ENCODE data around the gene SORCS1. TPM values are rescaled to one million over a fixed set of nuclear protein-coding genes. Genes with fewer than 3 reads are reported as not detected.

The SORCS1 gene
- total and polyA plus RNA-seq, 2 donors (not counting 1 experiment from before 2014, with no cell fraction given): under 0.01 to 0.01 TPM

- H3K4me1 ChIP-seq (ENCODE audit: control insufficient read depth, extremely low read depth, insufficient read depth, low read length): no peaks in the 10 kb centered on the region
- no peak overlapping the region for H3K4me2 ChIP-seq (ENCODE audit: extremely low read depth, insufficient read depth, low read length)
Measured at GRCh38 chr10:106825576-106826364, 338.7 kb downstream of the SORCS1 start.

GRCh38 chr10:106820579-106820978 is 343.9 kb downstream of the SORCS1 start:
- H4K20me1 ChIP-seq (ENCODE audit: control insufficient read depth, extremely low read depth, insufficient read depth, low read length): no peaks in the 10 kb centered on the region
- no peak overlapping the region for H3K27ac ChIP-seq (ENCODE audit: insufficient read depth, low read length)
- H3K4me3 ChIP-seq (replicated peaks in 1 of 4; ENCODE audit: control extremely low read depth in 1 of 4, insufficient read depth in 1 of 4, low read depth in 3 of 4, low read length in 4 of 4): no peak overlapping the region
- H3K9ac ChIP-seq (ENCODE audit: insufficient read depth, low read length): no peak overlapping the region
- H3K27me3 ChIP-seq (ENCODE audit: control insufficient read depth, insufficient read depth, low read length): no peaks in the 10 kb centered on the region
- H2AFZ ChIP-seq (ENCODE audit: low read length): no peak overlapping the region
- no peaks in the 10 kb centered on the region for H3K9me3 ChIP-seq (ENCODE audit: control insufficient read depth, insufficient read depth, low read depth, low read length)
- no peak overlapping the region for H3K4me2 ChIP-seq (ENCODE audit: extremely low read depth, insufficient read depth, low read length)
- DNase-seq (ENCODE audit: low read depth in 2 of 2): no peak
- H3K79me2 ChIP-seq (ENCODE audit: control insufficient read depth, insufficient read depth, low read length): no peaks in the 10 kb centered on the region
- TF ChIP-seq, protein P1, sequence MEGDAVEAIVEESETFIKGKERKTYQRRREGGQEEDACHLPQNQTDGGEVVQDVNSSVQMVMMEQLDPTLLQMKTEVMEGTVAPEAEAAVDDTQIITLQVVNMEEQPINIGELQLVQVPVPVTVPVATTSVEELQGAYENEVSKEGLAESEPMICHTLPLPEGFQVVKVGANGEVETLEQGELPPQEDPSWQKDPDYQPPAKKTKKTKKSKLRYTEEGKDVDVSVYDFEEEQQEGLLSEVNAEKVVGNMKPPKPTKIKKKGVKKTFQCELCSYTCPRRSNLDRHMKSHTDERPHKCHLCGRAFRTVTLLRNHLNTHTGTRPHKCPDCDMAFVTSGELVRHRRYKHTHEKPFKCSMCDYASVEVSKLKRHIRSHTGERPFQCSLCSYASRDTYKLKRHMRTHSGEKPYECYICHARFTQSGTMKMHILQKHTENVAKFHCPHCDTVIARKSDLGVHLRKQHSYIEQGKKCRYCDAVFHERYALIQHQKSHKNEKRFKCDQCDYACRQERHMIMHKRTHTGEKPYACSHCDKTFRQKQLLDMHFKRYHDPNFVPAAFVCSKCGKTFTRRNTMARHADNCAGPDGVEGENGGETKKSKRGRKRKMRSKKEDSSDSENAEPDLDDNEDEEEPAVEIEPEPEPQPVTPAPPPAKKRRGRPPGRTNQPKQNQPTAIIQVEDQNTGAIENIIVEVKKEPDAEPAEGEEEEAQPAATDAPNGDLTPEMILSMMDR (conservative IDR thresholded peaks at IDR 0.05 in 1 of 2, IDR thresholded peaks at IDR 0.05 in 1 of 2; ENCODE audit: low read depth in 1 of 2, low read length in 2 of 2): no peak
- no peak for TF ChIP-seq EZH2 (IDR thresholded peaks at IDR 0.05; ENCODE audit: low read length, missing control alignments)
- H3K36me3 ChIP-seq (ENCODE audit: control insufficient read depth, insufficient read depth, low read length): no peaks in the 10 kb centered on the region
- no peaks in the 10 kb centered on the region for H3K4me1 ChIP-seq (ENCODE audit: control insufficient read depth, extremely low read depth, insufficient read depth, low read length)

More at GRCh38 chr10:106825576-106826364, 338.7 kb downstream of the SORCS1 start:
- Histone ChIP-seq H2AFZ (ENCODE audit: low read length) (no peak overlapping the region), H3K27me3 (ENCODE audit: control insufficient read depth, insufficient read depth, low read length) (no peaks in the 10 kb centered on the region), H3K9ac (ENCODE audit: insufficient read depth, low read length) (no peak overlapping the region), H3K36me3 (ENCODE audit: control insufficient read depth, insufficient read depth, low read length) (no peaks in the 10 kb centered on the region), H4K20me1 (ENCODE audit: control insufficient read depth, extremely low read depth, insufficient read depth, low read length) (no peaks in the 10 kb centered on the region), H3K4me3 (replicated peaks in 1 of 4; ENCODE audit: control extremely low read depth in 1 of 4, insufficient read depth in 1 of 4, low read depth in 3 of 4, low read length in 4 of 4) (no peak overlapping the region), H3K9me3 (ENCODE audit: control insufficient read depth, insufficient read depth, low read depth, low read length) (no peaks in the 10 kb centered on the region), H3K27ac (ENCODE audit: insufficient read depth, low read length) (no peak overlapping the region), H3K79me2 (ENCODE audit: control insufficient read depth, insufficient read depth, low read length) (no peaks in the 10 kb centered on the region)
- no peak for DNase-seq (ENCODE audit: low read depth in 2 of 2)
- TF ChIP-seq EZH2 (IDR thresholded peaks at IDR 0.05; ENCODE audit: low read length, missing control alignments): no peak
- TF ChIP-seq, protein P1 (conservative IDR thresholded peaks at IDR 0.05 in 1 of 2, IDR thresholded peaks at IDR 0.05 in 1 of 2; ENCODE audit: low read depth in 1 of 2, low read length in 2 of 2): no peak

- H3K9me3 ChIP-seq (ENCODE audit: control insufficient read depth, insufficient read depth, low read depth, low read length): no peaks in the 10 kb centered on the region
- H3K9ac ChIP-seq (ENCODE audit: insufficient read depth, low read length): no peak overlapping the region
- TF ChIP-seq, protein P1 (conservative IDR thresholded peaks at IDR 0.05 in 1 of 2, IDR thresholded peaks at IDR 0.05 in 1 of 2; ENCODE audit: low read depth in 1 of 2, low read length in 2 of 2): no peak
- no peak for TF ChIP-seq EZH2 (IDR thresholded peaks at IDR 0.05; ENCODE audit: low read length, missing control alignments)
- H3K27ac ChIP-seq (ENCODE audit: insufficient read depth, low read length): no peak overlapping the region
- no peak overlapping the region for H3K4me3 ChIP-seq (replicated peaks in 1 of 4; ENCODE audit: control extremely low read depth in 1 of 4, insufficient read depth in 1 of 4, low read depth in 3 of 4, low read length in 4 of 4)
- no peaks in the 10 kb centered on the region for H3K4me1 ChIP-seq (ENCODE audit: control insufficient read depth, extremely low read depth, insufficient read depth, low read length)
- H3K36me3 ChIP-seq (ENCODE audit: control insufficient read depth, insufficient read depth, low read length): no peaks in the 10 kb centered on the region
- no peak for DNase-seq (ENCODE audit: low read depth in 2 of 2)
- no peaks in the 10 kb centered on the region for H4K20me1 ChIP-seq (ENCODE audit: control insufficient read depth, extremely low read depth, insufficient read depth, low read length)
- H3K27me3 ChIP-seq (ENCODE audit: control insufficient read depth, insufficient read depth, low read length): no peaks in the 10 kb centered on the region
- no peak overlapping the region for H3K4me2 ChIP-seq (ENCODE audit: extremely low read depth, insufficient read depth, low read length)
- no peak overlapping the region for H2AFZ ChIP-seq (ENCODE audit: low read length)
- no peaks in the 10 kb centered on the region for H3K79me2 ChIP-seq (ENCODE audit: control insufficient read depth, insufficient read depth, low read length)
Measured at GRCh38 chr10:106819490-106819889, 345.0 kb downstream of the SORCS1 start.
